HG02588 (cell line): ENCODE measurements around the gene MED14.

Experiments used
- ATAC-seq: cut with Tn5 transposase; IDR thresholded peaks from one replicate; pipeline ENCODE4 v1.9.1; 2021; ENCODE audit warnings: mild to moderate bottlenecking, moderate library complexity; ENCODE audit not compliant: unreplicated experiment

MED14 gene

DNA sequence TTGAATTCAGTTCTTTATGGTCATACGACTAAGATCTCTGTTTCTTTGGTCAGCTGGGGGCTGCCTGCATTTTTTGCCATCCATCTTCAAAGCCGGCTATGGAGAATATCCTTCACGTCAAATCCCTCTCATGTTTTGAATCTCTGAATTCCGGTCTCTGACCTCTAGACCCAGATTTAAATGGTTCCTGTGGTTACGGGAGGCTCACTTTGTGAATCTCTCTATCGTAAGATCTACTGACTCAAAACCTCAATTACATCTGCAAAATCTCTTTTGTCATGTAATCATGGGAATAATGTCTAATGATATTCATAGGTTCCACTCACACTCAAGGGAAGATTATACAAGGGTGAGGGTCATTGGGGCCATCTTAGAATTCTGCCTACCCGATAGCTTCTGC lies 117.8 kb downstream of the MED14 start:
- ATAC-seq: no peak

DNA sequence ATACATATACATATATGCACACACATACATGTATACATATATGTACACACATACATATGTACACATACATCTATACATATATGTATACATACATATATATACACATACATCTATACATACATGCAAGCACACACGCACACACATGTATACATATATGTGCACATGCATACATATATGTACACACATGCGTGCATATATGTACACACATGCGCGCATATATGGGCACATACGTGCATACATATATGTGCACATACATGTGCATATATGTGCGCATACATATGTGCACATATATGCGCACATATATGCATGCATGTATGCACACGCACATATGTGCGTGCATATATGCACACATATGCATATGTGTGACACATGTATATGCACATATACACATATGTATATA lies 119.4 kb downstream of the MED14 start:
- no peak for ATAC-seq

DNA sequence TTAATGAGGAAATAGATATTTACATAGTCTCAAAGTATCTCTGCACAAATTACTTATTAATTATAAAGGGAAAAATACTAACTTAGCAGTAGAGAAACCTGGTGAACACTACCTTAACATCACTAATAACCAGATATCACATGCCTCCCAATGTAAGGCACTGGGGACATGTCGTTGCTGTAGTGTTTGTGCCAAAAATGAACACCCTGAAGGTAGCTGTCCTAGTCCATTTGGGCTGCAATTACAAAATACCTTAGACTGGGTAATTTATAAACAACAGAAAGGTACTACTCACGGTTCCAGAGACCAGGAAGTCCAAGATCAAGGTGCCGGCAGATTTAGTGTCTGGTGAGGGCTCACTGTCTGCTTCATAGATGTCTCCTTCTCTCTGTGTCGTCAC lies 122.8 kb downstream of the MED14 start:
- ATAC-seq: no peak

DNA sequence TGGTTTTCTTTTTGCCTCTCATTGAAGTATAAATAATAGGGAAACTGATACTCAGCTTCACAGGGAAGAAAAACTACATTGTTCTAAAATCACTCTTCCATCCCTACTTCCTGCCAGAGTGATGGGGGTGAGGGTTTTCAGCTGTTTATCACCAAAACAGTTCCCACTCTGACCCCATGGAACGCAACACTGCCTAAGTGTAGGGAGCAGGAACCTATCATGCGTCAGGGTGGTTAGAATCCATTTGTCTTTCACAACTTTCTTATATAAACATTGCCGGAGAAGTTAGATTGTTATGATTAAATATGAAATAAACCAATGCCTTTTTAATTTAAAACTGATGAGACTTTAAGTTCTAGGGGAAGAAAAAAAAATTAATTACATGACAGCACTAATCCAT lies 128.0 kb downstream of the MED14 start:
- no peak for ATAC-seq

DNA sequence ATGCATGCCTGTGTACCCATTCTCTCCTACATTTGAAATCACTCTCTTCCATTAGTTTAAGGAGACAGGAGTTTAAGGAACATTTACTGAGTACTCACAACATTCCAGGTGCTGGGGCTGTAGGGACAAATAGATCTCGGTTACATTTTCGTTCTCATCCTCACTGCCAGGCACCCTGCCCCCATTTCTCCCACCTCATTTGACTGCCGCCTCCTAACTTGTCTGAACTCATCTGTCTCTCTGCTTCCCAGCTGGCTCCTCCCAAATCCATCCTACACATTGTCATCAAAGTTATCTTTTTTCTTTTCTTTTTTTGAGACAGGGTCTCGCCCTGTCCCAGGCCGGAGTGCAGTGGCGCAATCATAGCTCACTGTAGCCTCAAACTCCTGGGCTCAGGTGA lies 131.9 kb downstream of the MED14 start:
- no peak for ATAC-seq
